ENCODE measurements around the gene KCNJ16. TPM values are rescaled to one million over a fixed set of nuclear protein-coding genes. Genes with fewer than 3 reads are reported as not detected.

Gene KCNJ16
- total and polyA plus RNA-seq, 2 donors (not counting 1 experiment from before 2014, with no cell fraction given) = not detected

DNA sequence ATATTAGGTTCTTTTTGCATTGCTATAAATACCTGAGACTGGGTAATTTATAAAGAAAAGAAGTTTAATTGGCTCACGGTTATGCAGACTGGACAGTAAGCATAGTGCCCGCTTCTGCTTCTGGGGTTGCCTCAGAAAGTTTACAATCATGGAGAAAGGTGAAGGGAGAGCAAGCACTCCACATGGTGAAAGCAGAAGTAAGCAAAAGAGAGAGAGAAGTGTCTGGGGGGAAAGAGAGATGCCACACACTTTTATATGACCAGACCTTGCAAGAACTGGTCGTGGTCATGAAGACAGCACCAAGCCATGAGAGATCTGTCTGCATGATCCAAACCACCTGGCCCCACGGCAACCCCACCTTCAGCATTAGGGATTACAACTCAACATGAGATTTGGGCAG is 45.4 kb downstream of the KCNJ16 start:
- no peak for DNase-seq (ENCODE audit: low read depth in 2 of 2)
- no peak overlapping the region for H2AFZ ChIP-seq (ENCODE audit: low read length)
- no peaks in the 10 kb centered on the region for H3K36me3 ChIP-seq (ENCODE audit: control insufficient read depth, insufficient read depth, low read length)
- H3K4me3 ChIP-seq (replicated peaks in 1 of 4; ENCODE audit: control extremely low read depth in 1 of 4, insufficient read depth in 1 of 4, low read depth in 3 of 4, low read length in 4 of 4) = no peak overlapping the region
- no peak overlapping the region for H3K9ac ChIP-seq (ENCODE audit: insufficient read depth, low read length)
- H3K4me1 ChIP-seq (ENCODE audit: control insufficient read depth, extremely low read depth, insufficient read depth, low read length) = no peaks in the 10 kb centered on the region
- no peak overlapping the region for H3K27ac ChIP-seq (ENCODE audit: insufficient read depth, low read length)
- TF ChIP-seq EZH2 (IDR thresholded peaks at IDR 0.05; ENCODE audit: low read length, missing control alignments) = no peak
- TF ChIP-seq, protein P1, sequence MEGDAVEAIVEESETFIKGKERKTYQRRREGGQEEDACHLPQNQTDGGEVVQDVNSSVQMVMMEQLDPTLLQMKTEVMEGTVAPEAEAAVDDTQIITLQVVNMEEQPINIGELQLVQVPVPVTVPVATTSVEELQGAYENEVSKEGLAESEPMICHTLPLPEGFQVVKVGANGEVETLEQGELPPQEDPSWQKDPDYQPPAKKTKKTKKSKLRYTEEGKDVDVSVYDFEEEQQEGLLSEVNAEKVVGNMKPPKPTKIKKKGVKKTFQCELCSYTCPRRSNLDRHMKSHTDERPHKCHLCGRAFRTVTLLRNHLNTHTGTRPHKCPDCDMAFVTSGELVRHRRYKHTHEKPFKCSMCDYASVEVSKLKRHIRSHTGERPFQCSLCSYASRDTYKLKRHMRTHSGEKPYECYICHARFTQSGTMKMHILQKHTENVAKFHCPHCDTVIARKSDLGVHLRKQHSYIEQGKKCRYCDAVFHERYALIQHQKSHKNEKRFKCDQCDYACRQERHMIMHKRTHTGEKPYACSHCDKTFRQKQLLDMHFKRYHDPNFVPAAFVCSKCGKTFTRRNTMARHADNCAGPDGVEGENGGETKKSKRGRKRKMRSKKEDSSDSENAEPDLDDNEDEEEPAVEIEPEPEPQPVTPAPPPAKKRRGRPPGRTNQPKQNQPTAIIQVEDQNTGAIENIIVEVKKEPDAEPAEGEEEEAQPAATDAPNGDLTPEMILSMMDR (conservative IDR thresholded peaks at IDR 0.05 in 1 of 2, IDR thresholded peaks at IDR 0.05 in 1 of 2; ENCODE audit: low read depth in 1 of 2, low read length in 2 of 2) = no peak
- H3K79me2 ChIP-seq (ENCODE audit: control insufficient read depth, insufficient read depth, low read length) = no peaks in the 10 kb centered on the region
- H3K4me2 ChIP-seq (ENCODE audit: extremely low read depth, insufficient read depth, low read length) = no peak overlapping the region
- H3K9me3 ChIP-seq (ENCODE audit: control insufficient read depth, insufficient read depth, low read depth, low read length) = no peaks in the 10 kb centered on the region
- no peaks in the 10 kb centered on the region for H4K20me1 ChIP-seq (ENCODE audit: control insufficient read depth, extremely low read depth, insufficient read depth, low read length)
- no peaks in the 10 kb centered on the region for H3K27me3 ChIP-seq (ENCODE audit: control insufficient read depth, insufficient read depth, low read length)

DNA sequence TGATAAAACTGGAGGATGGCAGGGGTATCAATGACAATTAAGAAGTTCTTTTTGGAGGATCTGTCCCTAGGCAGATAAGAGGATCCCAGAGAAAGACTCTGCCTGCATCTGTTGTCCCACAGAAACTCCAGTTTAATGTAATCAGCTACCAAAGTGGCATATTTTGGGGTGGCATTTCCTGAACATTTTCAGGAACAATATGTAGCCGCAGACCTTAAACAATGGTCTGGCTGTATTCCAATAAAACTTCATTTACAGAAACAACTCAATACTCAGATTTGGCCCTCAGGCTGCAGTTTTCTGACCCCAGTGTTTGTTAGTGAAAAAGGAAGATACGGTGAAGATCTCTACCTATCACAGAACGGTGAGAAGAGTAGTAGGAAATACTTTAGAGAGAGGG is 46.1 kb downstream of the KCNJ16 start:
- no peaks in the 10 kb centered on the region for H4K20me1 ChIP-seq (ENCODE audit: control insufficient read depth, extremely low read depth, insufficient read depth, low read length)
- no peak overlapping the region for H2AFZ ChIP-seq (ENCODE audit: low read length)
- no peak overlapping the region for H3K9ac ChIP-seq (ENCODE audit: insufficient read depth, low read length)
- no peaks in the 10 kb centered on the region for H3K9me3 ChIP-seq (ENCODE audit: control insufficient read depth, insufficient read depth, low read depth, low read length)
- H3K27me3 ChIP-seq (ENCODE audit: control insufficient read depth, insufficient read depth, low read length) = no peaks in the 10 kb centered on the region
- H3K4me1 ChIP-seq (ENCODE audit: control insufficient read depth, extremely low read depth, insufficient read depth, low read length) = no peaks in the 10 kb centered on the region
- no peaks in the 10 kb centered on the region for H3K79me2 ChIP-seq (ENCODE audit: control insufficient read depth, insufficient read depth, low read length)
- no peaks in the 10 kb centered on the region for H3K36me3 ChIP-seq (ENCODE audit: control insufficient read depth, insufficient read depth, low read length)
- no peak overlapping the region for H3K4me2 ChIP-seq (ENCODE audit: extremely low read depth, insufficient read depth, low read length)
- no peak for DNase-seq (ENCODE audit: low read depth in 2 of 2)
- no peak overlapping the region for H3K4me3 ChIP-seq (replicated peaks in 1 of 4; ENCODE audit: control extremely low read depth in 1 of 4, insufficient read depth in 1 of 4, low read depth in 3 of 4, low read length in 4 of 4)
- no peak overlapping the region for H3K27ac ChIP-seq (ENCODE audit: insufficient read depth, low read length)
- no peak for TF ChIP-seq EZH2 (IDR thresholded peaks at IDR 0.05; ENCODE audit: low read length, missing control alignments)
- TF ChIP-seq, protein P1 (conservative IDR thresholded peaks at IDR 0.05 in 1 of 2, IDR thresholded peaks at IDR 0.05 in 1 of 2; ENCODE audit: low read depth in 1 of 2, low read length in 2 of 2) = no peak

DNA sequence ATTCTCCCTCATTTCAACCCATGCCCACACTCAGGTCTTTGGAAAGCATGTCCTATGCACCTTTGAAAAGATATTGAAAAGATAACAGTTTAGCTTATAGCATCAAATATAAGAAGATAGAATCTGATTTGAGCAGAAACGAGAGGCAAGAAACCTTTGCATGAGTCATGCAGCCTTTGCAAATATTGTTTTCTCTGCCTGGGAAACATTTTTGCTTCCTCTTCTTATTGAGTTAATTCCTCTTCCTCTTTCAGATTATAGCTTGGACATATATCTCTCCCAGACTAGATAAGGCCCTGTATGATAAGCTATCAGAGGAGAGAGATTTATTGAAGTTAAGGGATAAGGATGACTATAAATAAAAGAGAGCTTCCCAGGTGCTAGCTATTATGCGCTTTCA is 48.2 kb downstream of the KCNJ16 start:
- no peak for DNase-seq (ENCODE audit: low read depth in 2 of 2)
- Histone ChIP-seq H3K36me3 (ENCODE audit: control insufficient read depth, insufficient read depth, low read length) (no peaks in the 10 kb centered on the region), H3K27me3 (ENCODE audit: control insufficient read depth, insufficient read depth, low read length) (no peaks in the 10 kb centered on the region), H3K79me2 (ENCODE audit: control insufficient read depth, insufficient read depth, low read length) (no peaks in the 10 kb centered on the region), H3K4me1 (ENCODE audit: control insufficient read depth, extremely low read depth, insufficient read depth, low read length) (no peaks in the 10 kb centered on the region), H4K20me1 (ENCODE audit: control insufficient read depth, extremely low read depth, insufficient read depth, low read length) (no peaks in the 10 kb centered on the region), H3K9me3 (ENCODE audit: control insufficient read depth, insufficient read depth, low read depth, low read length) (no peaks in the 10 kb centered on the region), H3K9ac (ENCODE audit: insufficient read depth, low read length) (no peak overlapping the region), H3K4me2 (ENCODE audit: extremely low read depth, insufficient read depth, low read length) (no peak overlapping the region), H3K4me3 (replicated peaks in 1 of 4; ENCODE audit: control extremely low read depth in 1 of 4, insufficient read depth in 1 of 4, low read depth in 3 of 4, low read length in 4 of 4) (no peak overlapping the region), H2AFZ (ENCODE audit: low read length) (no peak overlapping the region), H3K27ac (ENCODE audit: insufficient read depth, low read length) (no peak overlapping the region)
- TF ChIP-seq EZH2 (IDR thresholded peaks at IDR 0.05; ENCODE audit: low read length, missing control alignments) = no peak
- TF ChIP-seq, protein P1 (conservative IDR thresholded peaks at IDR 0.05 in 1 of 2, IDR thresholded peaks at IDR 0.05 in 1 of 2; ENCODE audit: low read depth in 1 of 2, low read length in 2 of 2) = no peak
